HCT116 (cell line): ENCODE measurements around the gene IRF2. TPM values are rescaled to one million over a fixed set of nuclear protein-coding genes. Genes with fewer than 3 reads are reported as not detected.

ENCODE experiments used
- ATAC-seq: fragments of 200-7000 bp; cut with Tn5 transposase; 2 replicates; pipeline ENCODE4 v1.9.1; 2020; ENCODE audit warnings: mild to moderate bottlenecking, moderate library complexity
- BruUV-seq: library from RNA; stranded (reverse); fragments of 400-500 nt; replicated peaks from 2 replicates; lab custom pipeline; 2021; lab: Mats Ljungman, UMichigan
- CTCF ChIA-PET: fragments of 300-600 bp; sonication (Branson Sonifier 250); formaldehyde crosslinking; loops from one replicate; lab custom pipeline; 2021; ENCODE audit warnings: antibody characterized with exemption; lab: Charles Lee
- POLR2A ChIA-PET: fragments of 300-600, 350-600 bp; sonication (Branson Sonifier 250); formaldehyde crosslinking; loops from one replicate; lab custom pipeline; 2021; ENCODE audit warnings: antibody characterized with exemption; lab: Charles Lee
- RAD21 ChIA-PET, 2 experiments: fragments of 300-600 bp; sonication (Branson Sonifier 250); formaldehyde crosslinking; loops; one replicate each; lab custom pipeline; 2023; ENCODE audit warnings: low total read pairs in 2 of 2; ENCODE audit not compliant: uncharacterized antibody in 2 of 2, unreplicated experiment in 2 of 2, low non-redundant PET in 1 of 2; lab: Charles Lee
- DNase-seq: peaks from one replicate; pipeline ENCODE4 v3.0.0-alpha.2; 2010; ENCODE audit warnings: low read depth, low spot score
- H2AFZ ChIP-seq: fragments of 200-600 bp; shearing (Covaris generic), sonication (generic); 2 replicates; pipeline ENCODE4 v1.6.1; 2017; ENCODE audit warnings: low read depth, mixed run types, mixed read lengths, antibody characterized with exemption, low read length; ENCODE audit not compliant: poor library complexity, severe bottlenecking
- H3K27ac ChIP-seq: 2 replicates; pipeline ENCODE4 v1.5.1; 2012; ENCODE audit warnings: low read depth, low read length
- H3K27me3 ChIP-seq: fragments of 200-600 bp; sonication (generic); 2 replicates; pipeline ENCODE4 v1.6.1; 2016; ENCODE audit warnings: mixed run types, low read length, mixed read lengths; ENCODE audit not compliant: insufficient read depth
- H3K36me3 ChIP-seq, 2 experiments: fragments of 200-500 bp in 1 of 2; fragments of 200-600 bp in 1 of 2; sonication (Bioruptor generic) in 1 of 2; sonication (generic) in 1 of 2; 2 replicates each; pipeline versions ENCODE4 v1.5.1 to v1.6.1; 2014 to 2016; ENCODE audit warnings: low read length in 2 of 2, inconsistent platforms in 1 of 2, mixed read lengths in 1 of 2, mixed run types in 1 of 2; ENCODE audit not compliant: insufficient read depth in 2 of 2, control insufficient read depth in 1 of 2
- H3K4me1 ChIP-seq, 2 experiments: fragments of 200-600 bp in 1 of 2; sonication (generic) in 1 of 2; 2 replicates each; pipeline versions ENCODE4 v1.5.1 to v1.6.1; 2012 to 2017; ENCODE audit warnings: low read length in 2 of 2, inconsistent platforms in 1 of 2, mild to moderate bottlenecking in 1 of 2, mixed read lengths in 1 of 2, mixed run types in 1 of 2, moderate library complexity in 1 of 2; ENCODE audit not compliant: insufficient read depth in 2 of 2, control insufficient read depth in 1 of 2
- H3K4me2 ChIP-seq: fragments of 200-600 bp; sonication (generic); 2 replicates; pipeline ENCODE4 v1.6.1; 2017; ENCODE audit warnings: mixed run types, low read length, mixed read lengths
- H3K4me3 ChIP-seq, 2 experiments: fragments of 200-600 bp in 1 of 2; sonication (generic) in 1 of 2; replicated peaks in 1 of 2; 2 replicates each; pipeline ENCODE4 v1.5.1; 2011 to 2016; ENCODE audit warnings: low read length in 2 of 2, control low read depth in 1 of 2, low read depth in 1 of 2, mild to moderate bottlenecking in 1 of 2, mixed read lengths in 1 of 2, mixed run types in 1 of 2
- H3K79me2 ChIP-seq: fragments of 200-600 bp; sonication (generic); 2 replicates; pipeline ENCODE4 v1.6.1; 2017; ENCODE audit warnings: mild to moderate bottlenecking, mixed run types, low read length, moderate library complexity, mixed read lengths; ENCODE audit not compliant: insufficient read depth
- H3K9ac ChIP-seq: fragments of 200-600 bp; sonication (generic); 2 replicates; pipeline ENCODE4 v1.6.1; 2016; ENCODE audit warnings: low read length, mixed read lengths
- H3K9me2 ChIP-seq: fragments of 200-600 bp; sonication (generic), shearing (Covaris generic); 2 replicates; pipeline ENCODE4 v1.6.1; 2017; ENCODE audit warnings: mixed run types, mild to moderate bottlenecking, moderate library complexity; ENCODE audit not compliant: insufficient read depth
- H3K9me3 ChIP-seq, 2 experiments: fragments of 200-500 bp in 1 of 2; fragments of 200-600 bp in 1 of 2; sonication (Bioruptor generic) in 1 of 2; sonication (generic) in 1 of 2; 2 replicates each; pipeline ENCODE4 v1.6.1; 2014 to 2017; ENCODE audit warnings: low read length in 2 of 2, mixed read lengths in 2 of 2, inconsistent platforms in 1 of 2, low read depth in 1 of 2, mild to moderate bottlenecking in 1 of 2, mixed run types in 1 of 2, moderate library complexity in 1 of 2; ENCODE audit not compliant: control insufficient read depth in 1 of 2, insufficient read depth in 1 of 2
- H4K20me1 ChIP-seq: fragments of 200-600 bp; sonication (generic), shearing (Covaris generic); 2 replicates; pipeline ENCODE4 v1.6.1; 2017; ENCODE audit warnings: mixed run types, mild to moderate bottlenecking, moderate library complexity; ENCODE audit not compliant: insufficient read depth
- CEBPB ChIP-seq: IDR thresholded peaks from 2 replicates; pipeline ENCODE4 v1.6.1; 2012; ENCODE audit warnings: low read depth
- EGR1 ChIP-seq: IDR thresholded peaks from 2 replicates; pipeline ENCODE4 v1.6.1; 2012; ENCODE audit warnings: low read depth
- ELF1 ChIP-seq: IDR thresholded peaks from 2 replicates; pipeline ENCODE4 v1.6.1; 2012; ENCODE audit warnings: low read depth, borderline replicate concordance
- EZH2 ChIP-seq: fragments of 200-600 bp; sonication (generic); IDR thresholded peaks from 2 replicates; pipeline ENCODE4 v1.6.1; 2017; ENCODE audit warnings: antibody characterized with exemption, mixed run types
- EZH2phosphoT487 ChIP-seq: fragments of 200-600 bp; IDR thresholded peaks from 2 replicates; pipeline ENCODE4 v1.6.1; 2018; ENCODE audit warnings: antibody characterized with exemption, borderline replicate concordance
- FOSL1 ChIP-seq: IDR thresholded peaks from 2 replicates; pipeline ENCODE4 v1.6.1; 2012; ENCODE audit warnings: low read depth
- JUND ChIP-seq: IDR thresholded peaks from 2 replicates; pipeline ENCODE4 v1.6.1; 2012
- MAX ChIP-seq: IDR thresholded peaks from 2 replicates; pipeline ENCODE4 v1.6.1; 2012
- POLR2AphosphoS5 ChIP-seq: IDR thresholded peaks from 2 replicates; pipeline ENCODE4 v1.6.1; 2011; ENCODE audit warnings: mild to moderate bottlenecking, low read depth, low read length, moderate library complexity
- RAD21 ChIP-seq: IDR thresholded peaks from 2 replicates; pipeline ENCODE4 v1.6.1; 2012; ENCODE audit warnings: low read depth, mild to moderate bottlenecking
- REST ChIP-seq: IDR thresholded peaks from 2 replicates; pipeline ENCODE4 v1.6.1; 2012; ENCODE audit warnings: low read depth
- SIN3A ChIP-seq: IDR thresholded peaks from 2 replicates; pipeline ENCODE4 v1.6.1; 2012; ENCODE audit warnings: low read depth
- SP1 ChIP-seq: IDR thresholded peaks from 2 replicates; pipeline ENCODE4 v1.6.1; 2012; ENCODE audit warnings: low read depth
- SRF ChIP-seq: IDR thresholded peaks from 2 replicates; pipeline ENCODE4 v1.6.1; 2012; ENCODE audit warnings: low read depth
- YY1 ChIP-seq: IDR thresholded peaks from 2 replicates; pipeline ENCODE4 v1.6.1; 2011; ENCODE audit warnings: low read length, low read depth, moderate library complexity, mild to moderate bottlenecking; ENCODE audit not compliant: insufficient replicate concordance; ENCODE audit errors: extremely low read depth
- ZBTB33 ChIP-seq: IDR thresholded peaks from 2 replicates; pipeline ENCODE4 v1.6.1; 2011; ENCODE audit warnings: mild to moderate bottlenecking, low read length, moderate library complexity; ENCODE audit not compliant: insufficient replicate concordance; ENCODE audit errors: extremely low read depth
- ZNF274 ChIP-seq: fragments of 200-500 bp; sonication (Bioruptor generic); IDR thresholded peaks from 2 replicates; pipeline ENCODE4 v1.6.1; 2014; ENCODE audit warnings: mild to moderate bottlenecking, low read depth, low read length, inconsistent platforms
- intact Hi-C: fragments of 100-400 bp; cut with micrococcal nuclease; formaldehyde crosslinking; loops from 2 replicates; pipeline ENCODE4 v1.10.0; 2022
- total RNA-seq: library from RNA; stranded (reverse); gene quantifications from one replicate; pipeline ENCODE4 v1.2.1, GENCODE V29; 2021; ENCODE audit not compliant: unreplicated experiment
- TF ChIP-seq, protein P1 (sequence below): IDR thresholded peaks from 2 replicates; pipeline ENCODE4 v1.6.1; 2012
- TF ChIP-seq, protein P2 (sequence below), 3 experiments: fragments of 200-600 bp in 1 of 3; sonication (generic) in 1 of 3; IDR thresholded peaks in 2 of 3; conservative IDR thresholded peaks in 1 of 3; 2 replicates each; pipeline ENCODE4 v1.5.1; 2012 to 2017; ENCODE audit warnings: low read depth in 2 of 3, low read length in 2 of 3, antibody characterized with exemption in 1 of 3, borderline replicate concordance in 1 of 3, control low read depth in 1 of 3, mild to moderate bottlenecking in 1 of 3, mixed read lengths in 1 of 3, mixed run types in 1 of 3, moderate library complexity in 1 of 3; ENCODE audit not compliant: insufficient read depth in 1 of 3

The IRF2 gene
- total RNA-seq, 1 experiment from 2014 or later, result 10.6 TPM

DNA sequence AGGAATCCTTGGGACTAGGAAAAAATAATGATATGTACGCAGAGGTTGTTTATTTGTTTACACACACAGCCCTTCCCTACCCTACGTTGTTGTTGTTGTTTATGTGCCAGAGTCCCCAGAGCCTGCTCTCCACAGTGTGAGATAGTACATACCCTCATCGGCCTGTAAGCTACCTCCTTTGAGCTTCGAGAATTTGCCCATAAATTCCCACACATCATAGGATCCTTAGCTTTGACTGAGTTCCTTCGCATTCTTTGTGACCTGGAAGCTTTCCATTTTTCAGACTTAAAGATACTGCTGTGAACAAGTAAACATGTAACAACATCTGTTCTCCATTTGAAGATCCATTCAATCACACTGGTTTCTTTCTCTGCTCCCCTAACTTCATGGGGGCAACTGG lies 114.5 kb downstream of the IRF2 start:
- Histone ChIP-seq H3K9me2 (no peaks in the 10 kb centered on the region), H3K9me3 (no peaks in the 10 kb centered on the region), H3K36me3 (no peaks in the 10 kb centered on the region), H3K4me1 (peaks cover 0 to 6% of the 10 kb centered on the region in 2 experiments; a peak in 3 of 4 replicates), H2AFZ (no peak overlapping the region), H3K4me2 (no peak overlapping the region), H3K27me3 (no peaks in the 10 kb centered on the region), H3K27ac (no peak overlapping the region), H3K9ac (no peak overlapping the region), H4K20me1 (no peaks in the 10 kb centered on the region), H3K79me2 (no peaks in the 10 kb centered on the region), H3K4me3 (no peak overlapping the region)
- ATAC-seq, result no peak
- CTCF ChIA-PET, result no interaction called here
- intact Hi-C loops, result no loop called here
- RAD21 ChIA-PET, result no interaction called here
- no peak for TF ChIP-seq JUND
- TF ChIP-seq EGR1, result no peak
- TF ChIP-seq, protein P1, sequence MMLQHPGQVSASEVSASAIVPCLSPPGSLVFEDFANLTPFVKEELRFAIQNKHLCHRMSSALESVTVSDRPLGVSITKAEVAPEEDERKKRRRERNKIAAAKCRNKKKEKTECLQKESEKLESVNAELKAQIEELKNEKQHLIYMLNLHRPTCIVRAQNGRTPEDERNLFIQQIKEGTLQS, result no peak
- no peak for TF ChIP-seq EZH2phosphoT487
- TF ChIP-seq SIN3A, result no peak
- TF ChIP-seq SRF, result no peak
- no peak for TF ChIP-seq EZH2
- TF ChIP-seq FOSL1, result no peak
- no peak for TF ChIP-seq REST
- no peak for TF ChIP-seq ZBTB33
- TF ChIP-seq, protein P2, sequence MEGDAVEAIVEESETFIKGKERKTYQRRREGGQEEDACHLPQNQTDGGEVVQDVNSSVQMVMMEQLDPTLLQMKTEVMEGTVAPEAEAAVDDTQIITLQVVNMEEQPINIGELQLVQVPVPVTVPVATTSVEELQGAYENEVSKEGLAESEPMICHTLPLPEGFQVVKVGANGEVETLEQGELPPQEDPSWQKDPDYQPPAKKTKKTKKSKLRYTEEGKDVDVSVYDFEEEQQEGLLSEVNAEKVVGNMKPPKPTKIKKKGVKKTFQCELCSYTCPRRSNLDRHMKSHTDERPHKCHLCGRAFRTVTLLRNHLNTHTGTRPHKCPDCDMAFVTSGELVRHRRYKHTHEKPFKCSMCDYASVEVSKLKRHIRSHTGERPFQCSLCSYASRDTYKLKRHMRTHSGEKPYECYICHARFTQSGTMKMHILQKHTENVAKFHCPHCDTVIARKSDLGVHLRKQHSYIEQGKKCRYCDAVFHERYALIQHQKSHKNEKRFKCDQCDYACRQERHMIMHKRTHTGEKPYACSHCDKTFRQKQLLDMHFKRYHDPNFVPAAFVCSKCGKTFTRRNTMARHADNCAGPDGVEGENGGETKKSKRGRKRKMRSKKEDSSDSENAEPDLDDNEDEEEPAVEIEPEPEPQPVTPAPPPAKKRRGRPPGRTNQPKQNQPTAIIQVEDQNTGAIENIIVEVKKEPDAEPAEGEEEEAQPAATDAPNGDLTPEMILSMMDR (IDR thresholded peaks at IDR 0.05 in 2 of 3, conservative IDR thresholded peaks at IDR 0.05 in 1 of 3; ENCODE audit: borderline replicate concordance in 1 of 3, insufficient read depth in 1 of 3, low read depth in 2 of 3, low read length in 2 of 3), result no peak
- no peak for TF ChIP-seq POLR2AphosphoS5
- no peak for TF ChIP-seq SP1
- no peak for TF ChIP-seq RAD21
- no peak for TF ChIP-seq YY1
- no peak for TF ChIP-seq CEBPB
- TF ChIP-seq ELF1, result no peak
- TF ChIP-seq MAX, result no peak
- no peak for TF ChIP-seq ZNF274
- no TSS peak for BruUV-seq
- POLR2A ChIA-PET, result no interaction called here
- no peak for DNase-seq
